HCT116 (cell line): ENCODE results near the gene USP12. TPM values are rescaled to one million over a fixed set of nuclear protein-coding genes. Genes with fewer than 3 reads are reported as not detected.

Experiments
- ATAC-seq: fragments of 200-7000 bp; cut with Tn5 transposase; 2 replicates; pipeline ENCODE4 v1.9.1; 2020; ENCODE audit warnings: mild to moderate bottlenecking, moderate library complexity
- BruUV-seq: library from RNA; stranded (reverse); fragments of 400-500 nt; replicated peaks from 2 replicates; lab custom pipeline; 2021; lab: Mats Ljungman, UMichigan
- CTCF ChIA-PET: fragments of 300-600 bp; sonication (Branson Sonifier 250); formaldehyde crosslinking; loops from one replicate; lab custom pipeline; 2021; ENCODE audit warnings: antibody characterized with exemption; lab: Charles Lee
- POLR2A ChIA-PET: fragments of 300-600, 350-600 bp; sonication (Branson Sonifier 250); formaldehyde crosslinking; loops from one replicate; lab custom pipeline; 2021; ENCODE audit warnings: antibody characterized with exemption; lab: Charles Lee
- RAD21 ChIA-PET, 2 experiments: fragments of 300-600 bp; sonication (Branson Sonifier 250); formaldehyde crosslinking; loops; one replicate each; lab custom pipeline; 2023; ENCODE audit warnings: low total read pairs in 2 of 2; ENCODE audit not compliant: uncharacterized antibody in 2 of 2, unreplicated experiment in 2 of 2, low non-redundant PET in 1 of 2; lab: Charles Lee
- DNase-seq: peaks from one replicate; pipeline ENCODE4 v3.0.0-alpha.2; 2010; ENCODE audit warnings: low read depth, low spot score
- H2AFZ ChIP-seq: fragments of 200-600 bp; shearing (Covaris generic), sonication (generic); 2 replicates; pipeline ENCODE4 v1.6.1; 2017; ENCODE audit warnings: low read depth, mixed run types, mixed read lengths, antibody characterized with exemption, low read length; ENCODE audit not compliant: poor library complexity, severe bottlenecking
- H3K27ac ChIP-seq: 2 replicates; pipeline ENCODE4 v1.5.1; 2012; ENCODE audit warnings: low read depth, low read length
- H3K27me3 ChIP-seq: fragments of 200-600 bp; sonication (generic); 2 replicates; pipeline ENCODE4 v1.6.1; 2016; ENCODE audit warnings: mixed run types, low read length, mixed read lengths; ENCODE audit not compliant: insufficient read depth
- H3K36me3 ChIP-seq, 2 experiments: fragments of 200-500 bp in 1 of 2; fragments of 200-600 bp in 1 of 2; sonication (Bioruptor generic) in 1 of 2; sonication (generic) in 1 of 2; 2 replicates each; pipeline versions ENCODE4 v1.5.1 to v1.6.1; 2014 to 2016; ENCODE audit warnings: low read length in 2 of 2, inconsistent platforms in 1 of 2, mixed read lengths in 1 of 2, mixed run types in 1 of 2; ENCODE audit not compliant: insufficient read depth in 2 of 2, control insufficient read depth in 1 of 2
- H3K4me1 ChIP-seq, 2 experiments: fragments of 200-600 bp in 1 of 2; sonication (generic) in 1 of 2; 2 replicates each; pipeline versions ENCODE4 v1.5.1 to v1.6.1; 2012 to 2017; ENCODE audit warnings: low read length in 2 of 2, inconsistent platforms in 1 of 2, mild to moderate bottlenecking in 1 of 2, mixed read lengths in 1 of 2, mixed run types in 1 of 2, moderate library complexity in 1 of 2; ENCODE audit not compliant: insufficient read depth in 2 of 2, control insufficient read depth in 1 of 2
- H3K4me2 ChIP-seq: fragments of 200-600 bp; sonication (generic); 2 replicates; pipeline ENCODE4 v1.6.1; 2017; ENCODE audit warnings: mixed run types, low read length, mixed read lengths
- H3K4me3 ChIP-seq, 2 experiments: fragments of 200-600 bp in 1 of 2; sonication (generic) in 1 of 2; replicated peaks in 1 of 2; 2 replicates each; pipeline ENCODE4 v1.5.1; 2011 to 2016; ENCODE audit warnings: low read length in 2 of 2, control low read depth in 1 of 2, low read depth in 1 of 2, mild to moderate bottlenecking in 1 of 2, mixed read lengths in 1 of 2, mixed run types in 1 of 2
- H3K79me2 ChIP-seq: fragments of 200-600 bp; sonication (generic); 2 replicates; pipeline ENCODE4 v1.6.1; 2017; ENCODE audit warnings: mild to moderate bottlenecking, mixed run types, low read length, moderate library complexity, mixed read lengths; ENCODE audit not compliant: insufficient read depth
- H3K9ac ChIP-seq: fragments of 200-600 bp; sonication (generic); 2 replicates; pipeline ENCODE4 v1.6.1; 2016; ENCODE audit warnings: low read length, mixed read lengths
- H3K9me2 ChIP-seq: fragments of 200-600 bp; sonication (generic), shearing (Covaris generic); 2 replicates; pipeline ENCODE4 v1.6.1; 2017; ENCODE audit warnings: mixed run types, mild to moderate bottlenecking, moderate library complexity; ENCODE audit not compliant: insufficient read depth
- H3K9me3 ChIP-seq, 2 experiments: fragments of 200-500 bp in 1 of 2; fragments of 200-600 bp in 1 of 2; sonication (Bioruptor generic) in 1 of 2; sonication (generic) in 1 of 2; 2 replicates each; pipeline ENCODE4 v1.6.1; 2014 to 2017; ENCODE audit warnings: low read length in 2 of 2, mixed read lengths in 2 of 2, inconsistent platforms in 1 of 2, low read depth in 1 of 2, mild to moderate bottlenecking in 1 of 2, mixed run types in 1 of 2, moderate library complexity in 1 of 2; ENCODE audit not compliant: control insufficient read depth in 1 of 2, insufficient read depth in 1 of 2
- H4K20me1 ChIP-seq: fragments of 200-600 bp; sonication (generic), shearing (Covaris generic); 2 replicates; pipeline ENCODE4 v1.6.1; 2017; ENCODE audit warnings: mixed run types, mild to moderate bottlenecking, moderate library complexity; ENCODE audit not compliant: insufficient read depth
- CBX3 ChIP-seq: IDR thresholded peaks from 2 replicates; pipeline ENCODE4 v1.6.1; 2012; ENCODE audit warnings: low read depth
- CTCF ChIP-seq, 3 experiments: fragments of 200-600 bp in 1 of 3; sonication (generic) in 1 of 3; IDR thresholded peaks in 2 of 3; conservative IDR thresholded peaks in 1 of 3; 2 replicates each; pipeline ENCODE4 v1.5.1; 2012 to 2017; ENCODE audit warnings: low read depth in 2 of 3, low read length in 2 of 3, antibody characterized with exemption in 1 of 3, borderline replicate concordance in 1 of 3, control low read depth in 1 of 3, mild to moderate bottlenecking in 1 of 3, mixed read lengths in 1 of 3, mixed run types in 1 of 3, moderate library complexity in 1 of 3; ENCODE audit not compliant: insufficient read depth in 1 of 3
- EGR1 ChIP-seq: IDR thresholded peaks from 2 replicates; pipeline ENCODE4 v1.6.1; 2012; ENCODE audit warnings: low read depth
- FOSL1 ChIP-seq: IDR thresholded peaks from 2 replicates; pipeline ENCODE4 v1.6.1; 2012; ENCODE audit warnings: low read depth
- JUND ChIP-seq: IDR thresholded peaks from 2 replicates; pipeline ENCODE4 v1.6.1; 2012
- RAD21 ChIP-seq: IDR thresholded peaks from 2 replicates; pipeline ENCODE4 v1.6.1; 2012; ENCODE audit warnings: low read depth, mild to moderate bottlenecking
- YY1 ChIP-seq: IDR thresholded peaks from 2 replicates; pipeline ENCODE4 v1.6.1; 2011; ENCODE audit warnings: low read length, low read depth, moderate library complexity, mild to moderate bottlenecking; ENCODE audit not compliant: insufficient replicate concordance; ENCODE audit errors: extremely low read depth
- intact Hi-C: fragments of 100-400 bp; cut with micrococcal nuclease; formaldehyde crosslinking; loops from 2 replicates; pipeline ENCODE4 v1.10.0; 2022
- total RNA-seq: library from RNA; stranded (reverse); gene quantifications from one replicate; pipeline ENCODE4 v1.2.1, GENCODE V29; 2021; ENCODE audit not compliant: unreplicated experiment
- TF ChIP-seq, protein P1 (sequence below): IDR thresholded peaks from 2 replicates; pipeline ENCODE4 v1.6.1; 2012
- TF ChIP-seq, protein P2 (sequence below): IDR thresholded peaks from 2 replicates; pipeline ENCODE4 v1.6.1; 2011; ENCODE audit warnings: mild to moderate bottlenecking, low read length, moderate library complexity; ENCODE audit not compliant: insufficient replicate concordance; ENCODE audit errors: extremely low read depth

The USP12 gene
- total RNA-seq, 1 experiment from 2014 or later: 28.3 TPM

- ATAC-seq (peak; percentile 83), DNase-seq (no peak)
- intact Hi-C loops: loop anchor here (2.0 to 5.0 kb wide), 2 partner anchors 73 to 179 kb away; partner anchors contain the start of gene RPL21
- Histone ChIP-seq H2AFZ (peak overlapping the region; percentile 69), H3K4me2 (no peak overlapping the region), H3K4me3 (no peak overlapping the region), H3K79me2 (no peaks in the 10 kb centered on the region), H3K9ac (no peak overlapping the region), H3K27me3 (no peaks in the 10 kb centered on the region), H3K4me1 (peaks cover 11 to 14% of the 10 kb centered on the region in 2 experiments; a peak in 3 of 4 replicates), H3K9me3 (no peaks in the 10 kb centered on the region), H3K27ac (no peak overlapping the region), H3K36me3 (no peaks in the 10 kb centered on the region), H3K9me2 (no peaks in the 10 kb centered on the region), H4K20me1 (no peaks in the 10 kb centered on the region)
- POLR2A ChIA-PET: no interaction called here
- RAD21 ChIA-PET: no interaction called here
- CTCF ChIA-PET: no interaction called here
- TF ChIP-seq RAD21 (peak; percentile 52), CTCF (IDR thresholded peaks at IDR 0.05 in 2 of 3, conservative IDR thresholded peaks at IDR 0.05 in 1 of 3; ENCODE audit: borderline replicate concordance in 1 of 3, insufficient read depth in 1 of 3, low read depth in 2 of 3, low read length in 2 of 3) (peak; percentile 5 to 40 (median 33); a peak in 3 of 6 replicates)
- TF ChIP-seq, protein P1, sequence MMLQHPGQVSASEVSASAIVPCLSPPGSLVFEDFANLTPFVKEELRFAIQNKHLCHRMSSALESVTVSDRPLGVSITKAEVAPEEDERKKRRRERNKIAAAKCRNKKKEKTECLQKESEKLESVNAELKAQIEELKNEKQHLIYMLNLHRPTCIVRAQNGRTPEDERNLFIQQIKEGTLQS: no peak
- no TSS peak for BruUV-seq
Measured at GRCh38 chr13:27177852-27178251, 6.2 kb upstream of the USP12 start.

DNA sequence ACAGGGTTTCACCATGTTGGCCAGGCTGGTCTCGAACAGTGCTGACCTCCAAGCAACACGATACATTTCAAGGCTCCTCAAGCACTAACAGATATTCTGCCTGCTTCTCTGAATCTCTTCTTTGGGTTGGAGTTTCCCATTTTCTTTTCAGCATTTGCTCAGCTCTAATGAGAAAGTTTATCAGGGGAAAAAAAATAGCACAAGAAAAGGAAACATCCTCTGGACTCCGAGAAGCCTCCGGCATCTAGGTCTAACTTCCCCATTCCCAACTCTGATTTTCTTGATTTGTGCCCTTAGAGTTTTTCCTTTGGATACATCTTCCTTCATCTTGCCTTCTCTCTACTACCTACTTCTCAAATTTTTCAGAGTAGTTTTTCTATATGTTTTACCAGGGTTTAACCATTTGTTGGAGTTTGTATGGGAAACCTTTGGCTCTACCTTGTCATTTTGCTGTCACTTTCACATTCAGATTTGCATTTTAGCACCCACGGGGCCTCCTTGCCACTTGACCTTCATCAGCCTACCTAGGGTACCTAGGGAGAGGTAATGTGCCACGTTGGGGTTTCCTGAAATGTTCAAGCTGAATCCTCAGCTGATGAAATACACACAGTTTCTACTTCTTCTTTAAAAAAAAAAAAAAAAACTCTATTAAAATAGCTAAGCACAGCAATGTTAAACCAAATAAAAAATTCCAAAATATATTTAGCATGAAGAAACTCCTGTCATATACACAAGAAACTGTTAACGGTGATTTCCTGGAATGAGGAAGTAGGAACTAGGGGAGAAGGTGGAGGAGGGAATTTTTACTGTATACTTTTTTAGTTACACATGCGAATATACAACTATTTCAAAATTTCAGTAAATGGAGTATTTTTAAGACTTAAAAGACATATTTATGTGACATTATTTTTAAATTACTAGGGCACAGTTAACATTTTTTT is 5.1 kb upstream of the USP12 start:
- Histone ChIP-seq H4K20me1 (no peaks in the 10 kb centered on the region), H3K27ac (no peak overlapping the region), H3K79me2 (no peaks in the 10 kb centered on the region), H3K4me3 (no peak overlapping the region), H3K27me3 (no peaks in the 10 kb centered on the region), H3K9ac (no peak overlapping the region), H3K9me3 (no peaks in the 10 kb centered on the region), H2AFZ (no peak overlapping the region), H3K36me3 (no peaks in the 10 kb centered on the region), H3K4me2 (no peak overlapping the region), H3K4me1 (peaks cover 13 to 14% of the 10 kb centered on the region in 2 experiments; a peak in 3 of 4 replicates), H3K9me2 (no peaks in the 10 kb centered on the region)
- ATAC-seq (no peak), DNase-seq (no peak)
- ChIA-PET RAD21 (no interaction called here), CTCF (no interaction called here), POLR2A (no interaction called here)
- no TSS peak for BruUV-seq
- intact Hi-C loops: loop anchor here (5.0 kb wide), 1 partner anchor 181 kb away; no protein-coding TSS in a partner anchor
- TF ChIP-seq YY1 (no peak), RAD21 (no peak), FOSL1 (no peak), EGR1 (no peak), JUND (no peak), CBX3 (no peak), CTCF (IDR thresholded peaks at IDR 0.05 in 2 of 3, conservative IDR thresholded peaks at IDR 0.05 in 1 of 3; ENCODE audit: borderline replicate concordance in 1 of 3, insufficient read depth in 1 of 3, low read depth in 2 of 3, low read length in 2 of 3) (no peak)
- TF ChIP-seq, protein P2, sequence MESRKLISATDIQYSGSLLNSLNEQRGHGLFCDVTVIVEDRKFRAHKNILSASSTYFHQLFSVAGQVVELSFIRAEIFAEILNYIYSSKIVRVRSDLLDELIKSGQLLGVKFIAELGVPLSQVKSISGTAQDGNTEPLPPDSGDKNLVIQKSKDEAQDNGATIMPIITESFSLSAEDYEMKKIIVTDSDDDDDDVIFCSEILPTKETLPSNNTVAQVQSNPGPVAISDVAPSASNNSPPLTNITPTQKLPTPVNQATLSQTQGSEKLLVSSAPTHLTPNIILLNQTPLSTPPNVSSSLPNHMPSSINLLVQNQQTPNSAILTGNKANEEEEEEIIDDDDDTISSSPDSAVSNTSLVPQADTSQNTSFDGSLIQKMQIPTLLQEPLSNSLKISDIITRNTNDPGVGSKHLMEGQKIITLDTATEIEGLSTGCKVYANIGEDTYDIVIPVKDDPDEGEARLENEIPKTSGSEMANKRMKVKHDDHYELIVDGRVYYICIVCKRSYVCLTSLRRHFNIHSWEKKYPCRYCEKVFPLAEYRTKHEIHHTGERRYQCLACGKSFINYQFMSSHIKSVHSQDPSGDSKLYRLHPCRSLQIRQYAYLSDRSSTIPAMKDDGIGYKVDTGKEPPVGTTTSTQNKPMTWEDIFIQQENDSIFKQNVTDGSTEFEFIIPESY: no peak
